Measurements from ENCODE around the gene HACD4. TPM values are rescaled to one million over a fixed set of nuclear protein-coding genes. Genes with fewer than 3 reads are reported as not detected.

The HACD4 gene
- polyA plus RNA-seq, 3 donors from 2014 or later, result 6.5 to 8.9 (median 6.7) TPM

GRCh38 chr9:21037278-21037677 lies 5.8 kb upstream of the HACD4 start:
- Mint-ChIP-seq H3K27me3 (ENCODE audit: low read depth in 3 of 3) (peaks cover 0 to 8% (median 3%) of the 10 kb centered on the region in 3 donors), H3K9me3 (no peaks in the 10 kb centered on the region)

GRCh38 chr9:21031808-21032183 lies 356 bp upstream of the HACD4 start:
- peaks cover 0 to 9% (median 8%) of the 10 kb centered on the region in 3 donors for H3K36me3 Mint-ChIP-seq
- H3K27me3 Mint-ChIP-seq (ENCODE audit: low read depth in 3 of 3), result peaks cover 0 to 11% (median 0%) of the 10 kb centered on the region in 3 donors
- H3K4me3 Mint-ChIP-seq, result peak overlapping the region in 4 of 5 donors; percentile 80 to 86 (median 85)
- H3K9me3 Mint-ChIP-seq, result no peaks in the 10 kb centered on the region
- DNase-seq, result no peak
- peaks cover 23 to 28% of the 10 kb centered on the region in 2 donors for H3K4me1 Mint-ChIP-seq
- H3K27ac Mint-ChIP-seq, result peak overlapping the region in 5 of 6 donors; percentile 61 to 85 (median 79)

More at GRCh38 chr9:21037278-21037677, 5.8 kb upstream of the HACD4 start:
- Mint-ChIP-seq H3K4me1 (peaks cover 24 to 28% of the 10 kb centered on the region in 2 donors), H3K4me3 (no peak overlapping the region), H3K36me3 (peaks cover 0 to 4% (median 3%) of the 10 kb centered on the region in 3 donors), H3K27ac (no peak overlapping the region)
- DNase-seq, result no peak

GRCh38 chr9:21030389-21031035 lies 928 bp downstream of the HACD4 start:
- Mint-ChIP-seq H3K9me3 (no peaks in the 10 kb centered on the region), H3K27me3 (ENCODE audit: low read depth in 3 of 3) (peaks cover 0 to 8% (median 0%) of the 10 kb centered on the region in 3 donors), H3K36me3 (peaks cover 8 to 19% (median 8%) of the 10 kb centered on the region in 3 donors), H3K27ac (no peak overlapping the region), H3K4me3 (no peak overlapping the region), H3K4me1 (peaks cover 36 to 37% of the 10 kb centered on the region in 2 donors)
- DNase-seq, result peak; percentile 28 to 35 (median 33)

GRCh38 chr9:21029661-21030060 lies 1.8 kb downstream of the HACD4 start:
- Mint-ChIP-seq H3K36me3 (peaks cover 7 to 18% (median 8%) of the 10 kb centered on the region in 3 donors), H3K4me1 (peaks cover 37 to 41% of the 10 kb centered on the region in 2 donors), H3K4me3 (no peak overlapping the region), H3K27ac (no peak overlapping the region), H3K27me3 (ENCODE audit: low read depth in 3 of 3) (peaks cover 0 to 7% (median 0%) of the 10 kb centered on the region in 3 donors), H3K9me3 (no peaks in the 10 kb centered on the region)
- DNase-seq, result no peak

- peaks cover 0 to 7% (median 0%) of the 10 kb centered on the region in 3 donors for H3K27me3 Mint-ChIP-seq (ENCODE audit: low read depth in 3 of 3)
- peak overlapping the region in 4 of 6 donors; percentile 76 to 89 (median 82) for H3K27ac Mint-ChIP-seq
- DNase-seq, result no peak
- no peaks in the 10 kb centered on the region for H3K9me3 Mint-ChIP-seq
- H3K4me3 Mint-ChIP-seq, result no peak overlapping the region
- peaks cover 9 to 24% (median 14%) of the 10 kb centered on the region in 3 donors for H3K36me3 Mint-ChIP-seq
- peaks cover 40 to 52% of the 10 kb centered on the region in 2 donors for H3K4me1 Mint-ChIP-seq
Measured at GRCh38 chr9:21028466-21028865, 3.0 kb downstream of the HACD4 start.

- Mint-ChIP-seq H3K27ac (peak overlapping the region in 3 of 6 donors; percentile 12 to 64 (median 33)), H3K4me3 (no peak overlapping the region), H3K4me1 (peaks cover 31 to 40% of the 10 kb centered on the region in 2 donors), H3K36me3 (peaks cover 14 to 29% (median 15%) of the 10 kb centered on the region in 3 donors), H3K9me3 (no peaks in the 10 kb centered on the region), H3K27me3 (ENCODE audit: low read depth in 3 of 3) (peaks cover 0 to 3% (median 0%) of the 10 kb centered on the region in 3 donors)
- DNase-seq, result no peak
Measured at GRCh38 chr9:21027295-21027694, 4.1 kb downstream of the HACD4 start.

GRCh38 chr9:21023861-21024260 lies 7.6 kb downstream of the HACD4 start:
- no peaks in the 10 kb centered on the region for H3K27me3 Mint-ChIP-seq (ENCODE audit: low read depth in 3 of 3)
- no peak overlapping the region for H3K4me3 Mint-ChIP-seq
- peak overlapping the region in 1 of 6 donors; percentile 53 for H3K27ac Mint-ChIP-seq
- peaks cover 34 to 57% of the 10 kb centered on the region in 2 donors for H3K4me1 Mint-ChIP-seq
- peaks cover 19 to 43% (median 25%) of the 10 kb centered on the region in 3 donors for H3K36me3 Mint-ChIP-seq
- no peak for DNase-seq
- H3K9me3 Mint-ChIP-seq, result no peaks in the 10 kb centered on the region

- Mint-ChIP-seq H3K36me3 (peaks cover 27 to 59% (median 47%) of the 10 kb centered on the region in 3 donors), H3K27ac (no peak overlapping the region), H3K9me3 (no peaks in the 10 kb centered on the region), H3K27me3 (ENCODE audit: low read depth in 3 of 3) (no peaks in the 10 kb centered on the region), H3K4me1 (peaks cover 12 to 27% of the 10 kb centered on the region in 2 donors), H3K4me3 (no peak overlapping the region)
- DNase-seq, result no peak
Measured at GRCh38 chr9:21018177-21018576, 13.3 kb downstream of the HACD4 start.

GRCh38 chr9:21016701-21017491 lies 14.5 kb downstream of the HACD4 start:
- Mint-ChIP-seq H3K4me3 (no peak overlapping the region), H3K4me1 (peaks cover 7 to 27% of the 10 kb centered on the region in 2 donors), H3K9me3 (no peaks in the 10 kb centered on the region), H3K36me3 (peaks cover 33 to 58% (median 46%) of the 10 kb centered on the region in 3 donors), H3K27me3 (ENCODE audit: low read depth in 3 of 3) (no peaks in the 10 kb centered on the region), H3K27ac (no peak overlapping the region)
- DNase-seq, result no peak

GRCh38 chr9:21015995-21016394 lies 15.4 kb downstream of the HACD4 start:
- H3K36me3 Mint-ChIP-seq, result peaks cover 38 to 58% (median 46%) of the 10 kb centered on the region in 3 donors
- DNase-seq, result no peak
- peak overlapping the region in 1 of 6 donors; percentile 18 for H3K27ac Mint-ChIP-seq
- H3K27me3 Mint-ChIP-seq (ENCODE audit: low read depth in 3 of 3), result no peaks in the 10 kb centered on the region
- H3K4me1 Mint-ChIP-seq, result peaks cover 3 to 20% of the 10 kb centered on the region in 2 donors
- no peaks in the 10 kb centered on the region for H3K9me3 Mint-ChIP-seq
- H3K4me3 Mint-ChIP-seq, result no peak overlapping the region

GRCh38 chr9:21015129-21015815 lies 16.2 kb downstream of the HACD4 start:
- no peaks in the 10 kb centered on the region for H3K9me3 Mint-ChIP-seq
- H3K27me3 Mint-ChIP-seq (ENCODE audit: low read depth in 3 of 3), result no peaks in the 10 kb centered on the region
- no peak overlapping the region for H3K4me3 Mint-ChIP-seq
- peaks cover 1 to 13% of the 10 kb centered on the region in 2 donors for H3K4me1 Mint-ChIP-seq
- H3K36me3 Mint-ChIP-seq, result peaks cover 40 to 61% (median 43%) of the 10 kb centered on the region in 3 donors
- H3K27ac Mint-ChIP-seq, result no peak overlapping the region
- DNase-seq, result no peak

- peak in 2 of 3 donors; percentile 1 to 23 for DNase-seq
- Mint-ChIP-seq H3K36me3 (peaks cover 24 to 41% (median 36%) of the 10 kb centered on the region in 3 donors), H3K4me1 (peaks cover 34 to 46% of the 10 kb centered on the region in 2 donors), H3K4me3 (peak overlapping the region; percentile 47 to 79 (median 64)), H3K9me3 (peaks cover 0 to 4% (median 0%) of the 10 kb centered on the region in 6 donors), H3K27ac (peak overlapping the region; percentile 71 to 91 (median 86)), H3K27me3 (ENCODE audit: low read depth in 3 of 3) (no peaks in the 10 kb centered on the region)
Measured at GRCh38 chr9:21002040-21002439, 29.4 kb downstream of the HACD4 start.

GRCh38 chr9:21001581-21001980 lies 29.9 kb downstream of the HACD4 start:
- peak overlapping the region; percentile 71 to 91 (median 86) for H3K27ac Mint-ChIP-seq
- DNase-seq, result peak; percentile 32 to 48 (median 40)
- peaks cover 20 to 37% (median 32%) of the 10 kb centered on the region in 3 donors for H3K36me3 Mint-ChIP-seq
- peaks cover 0 to 4% (median 0%) of the 10 kb centered on the region in 6 donors for H3K9me3 Mint-ChIP-seq
- peak overlapping the region; percentile 47 to 79 (median 64) for H3K4me3 Mint-ChIP-seq
- H3K4me1 Mint-ChIP-seq, result peaks cover 38 to 51% of the 10 kb centered on the region in 2 donors
- H3K27me3 Mint-ChIP-seq (ENCODE audit: low read depth in 3 of 3), result no peaks in the 10 kb centered on the region
